Upper lobe of left lung (tissue), 6 donors: Measurements from ENCODE around the gene ALDH3A1. TPM values are rescaled to one million over a fixed set of nuclear protein-coding genes. Genes with fewer than 3 reads are reported as not detected.

Experiments
- ATAC-seq, 2 donors: fragments of 200-7000 bp; cut with Tn5 transposase; one replicate each; pipeline ENCODE4 v1.9.1; 2022; ENCODE audit warnings: mild to moderate bottlenecking in 2 of 2, moderate library complexity in 2 of 2; ENCODE audit not compliant: low FRiP score in 2 of 2
- DNase-seq, 2 donors: peaks; one replicate each; pipeline ENCODE4 v3.0.0-alpha.2; 2019 to 2020
- H3K27ac ChIP-seq, 4 donors: fragments of 200-600 bp; sonication (generic); one replicate each; pipeline ENCODE4 v1.5.1; 2016 to 2019
- H3K27me3 ChIP-seq, 4 donors: fragments of 200-600 bp; sonication (generic); one replicate each; pipeline ENCODE4 v1.5.1; 2017 to 2019
- H3K36me3 ChIP-seq, 4 donors: fragments of 200-600 bp; sonication (generic); one replicate each; pipeline ENCODE4 v1.5.1; 2016 to 2019
- H3K4me1 ChIP-seq, 4 donors: fragments of 200-600 bp; sonication (generic); one replicate each; pipeline ENCODE4 v1.5.1; 2018 to 2019
- H3K4me3 ChIP-seq, 4 donors: fragments of 200-600 bp; sonication (generic); one replicate each; pipeline ENCODE4 v1.5.1; 2017 to 2019; ENCODE audit warnings: mild to moderate bottlenecking in 2 of 4, moderate library complexity in 1 of 4
- H3K9me3 ChIP-seq, 4 donors: fragments of 200-600 bp; sonication (generic); one replicate each; pipeline ENCODE4 v1.5.1; 2018 to 2019
- CTCF ChIP-seq, 6 experiments: fragments of 450-650 bp in 4 of 6; fragments of 200-600 bp in 2 of 6; sonication (generic) in 2 of 6; IDR thresholded peaks; one replicate each; pipeline ENCODE4 v1.5.1; 2016 to 2019; ENCODE audit warnings: antibody characterized with exemption in 6 of 6
- EP300 ChIP-seq, 4 donors: sonication (generic); formaldehyde crosslinking; IDR thresholded peaks; one replicate each; pipeline ENCODE4 v1.5.1; 2017; ENCODE audit warnings: antibody characterized with exemption in 4 of 4, control low read depth in 2 of 4
- POLR2A ChIP-seq, 4 donors: fragments of 450-650 bp; IDR thresholded peaks; one replicate each; pipeline ENCODE4 v1.5.1; 2016 to 2017; ENCODE audit warnings: antibody characterized with exemption in 4 of 4, mild to moderate bottlenecking in 2 of 4
- POLR2AphosphoS5 ChIP-seq, 2 donors: sonication (generic); formaldehyde crosslinking; IDR thresholded peaks; one replicate each; pipeline ENCODE4 v1.5.1; 2017; ENCODE audit warnings: antibody characterized with exemption in 2 of 2
- WGBS, 2 donors: methylation state at CpG; one replicate each; pipeline ENCODE4 v1.1.5; 2017 to 2018; 5-methylcytosine and 5-hydroxymethylcytosine counted together
- total RNA-seq, 6 donors: library from RNA; depleted of rRNA in 4 of 6; stranded (reverse); fragments of >200 nt in 4 of 6; gene quantifications; one replicate each; pipeline versions ENCODE4 v1.1.0 to v1.2.1, GENCODE V29; 2016 to 2021
- donor health status: DM: no; HTN: no; CAD: no; lungs with moderate emphysema.
- donor health status: DM: no; HTN: yes; CAD: no; lungs with severe emphysema.

The ALDH3A1 gene
- total RNA-seq, 6 donors from 2014 or later: 2.4 to 72.8 (median 9.1) TPM

DNA sequence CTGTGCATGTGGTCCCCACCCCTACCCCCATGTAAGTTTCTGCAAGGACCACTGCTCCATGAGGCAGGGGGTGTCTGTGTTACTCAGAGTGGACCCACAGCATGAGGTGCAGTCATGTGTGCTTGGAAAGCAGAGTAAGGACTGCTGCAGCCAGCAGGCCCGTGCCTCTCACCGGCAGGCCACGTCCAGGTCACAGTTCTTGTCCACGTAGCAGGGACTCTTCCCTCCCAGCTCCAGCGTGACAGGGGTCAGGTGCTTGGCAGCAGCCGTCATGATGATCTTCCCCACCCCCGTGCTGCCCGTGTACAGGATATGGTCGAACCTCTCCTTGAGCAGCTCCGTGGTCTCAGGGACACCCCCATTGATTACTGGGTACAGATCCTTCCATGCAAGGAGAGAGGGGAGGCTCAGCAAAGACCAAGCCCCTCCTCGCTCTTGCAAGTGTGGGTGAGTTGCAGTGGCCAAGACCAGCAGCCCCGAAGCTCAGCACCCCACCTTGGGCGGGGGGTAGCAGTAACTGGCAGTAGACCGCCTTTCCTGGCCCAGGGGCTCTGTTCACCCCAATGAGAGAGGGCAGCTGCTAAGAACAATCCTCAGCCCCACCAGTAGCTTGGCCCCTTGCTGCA is 6.2 kb downstream of the ALDH3A1 start:
- H3K27me3 ChIP-seq: no peaks in the 10 kb centered on the region
- H3K9me3 ChIP-seq: no peaks in the 10 kb centered on the region
- no peak overlapping the region for H3K27ac ChIP-seq
- no peaks in the 10 kb centered on the region for H3K36me3 ChIP-seq
- DNase-seq (no peak), ATAC-seq (no peak)
- no peak overlapping the region for H3K4me3 ChIP-seq
- TF ChIP-seq EP300 (IDR thresholded peaks at IDR 0.05) (no peak), POLR2A (IDR thresholded peaks at IDR 0.05) (no peak), CTCF (IDR thresholded peaks at IDR 0.05) (no peak), POLR2AphosphoS5 (IDR thresholded peaks at IDR 0.05) (no peak)
- peaks cover 5 to 16% (median 13%) of the 10 kb centered on the region in 4 donors for H3K4me1 ChIP-seq
- WGBS, 2 donors: 67 to 85% methylated on average over 3 to 13 of the region's 14 CpGs

- Histone ChIP-seq H3K9me3 (no peaks in the 10 kb centered on the region), H3K4me1 (peaks cover 5 to 16% (median 13%) of the 10 kb centered on the region in 4 donors), H3K36me3 (no peaks in the 10 kb centered on the region), H3K4me3 (no peak overlapping the region), H3K27ac (no peak overlapping the region), H3K27me3 (no peaks in the 10 kb centered on the region)
- DNase-seq: no peak
- no peak for ATAC-seq
- WGBS, 2 donors: 86 to 93% methylated on average over 6 to 7 of the region's 7 CpGs
- no peak for TF ChIP-seq POLR2AphosphoS5 (IDR thresholded peaks at IDR 0.05)
- TF ChIP-seq CTCF (IDR thresholded peaks at IDR 0.05): no peak
- no peak for TF ChIP-seq POLR2A (IDR thresholded peaks at IDR 0.05)
- TF ChIP-seq EP300 (IDR thresholded peaks at IDR 0.05): no peak
These were observed 7.2 kb downstream of the ALDH3A1 start for GRCh38 chr17:19740933-19741332.

DNA sequence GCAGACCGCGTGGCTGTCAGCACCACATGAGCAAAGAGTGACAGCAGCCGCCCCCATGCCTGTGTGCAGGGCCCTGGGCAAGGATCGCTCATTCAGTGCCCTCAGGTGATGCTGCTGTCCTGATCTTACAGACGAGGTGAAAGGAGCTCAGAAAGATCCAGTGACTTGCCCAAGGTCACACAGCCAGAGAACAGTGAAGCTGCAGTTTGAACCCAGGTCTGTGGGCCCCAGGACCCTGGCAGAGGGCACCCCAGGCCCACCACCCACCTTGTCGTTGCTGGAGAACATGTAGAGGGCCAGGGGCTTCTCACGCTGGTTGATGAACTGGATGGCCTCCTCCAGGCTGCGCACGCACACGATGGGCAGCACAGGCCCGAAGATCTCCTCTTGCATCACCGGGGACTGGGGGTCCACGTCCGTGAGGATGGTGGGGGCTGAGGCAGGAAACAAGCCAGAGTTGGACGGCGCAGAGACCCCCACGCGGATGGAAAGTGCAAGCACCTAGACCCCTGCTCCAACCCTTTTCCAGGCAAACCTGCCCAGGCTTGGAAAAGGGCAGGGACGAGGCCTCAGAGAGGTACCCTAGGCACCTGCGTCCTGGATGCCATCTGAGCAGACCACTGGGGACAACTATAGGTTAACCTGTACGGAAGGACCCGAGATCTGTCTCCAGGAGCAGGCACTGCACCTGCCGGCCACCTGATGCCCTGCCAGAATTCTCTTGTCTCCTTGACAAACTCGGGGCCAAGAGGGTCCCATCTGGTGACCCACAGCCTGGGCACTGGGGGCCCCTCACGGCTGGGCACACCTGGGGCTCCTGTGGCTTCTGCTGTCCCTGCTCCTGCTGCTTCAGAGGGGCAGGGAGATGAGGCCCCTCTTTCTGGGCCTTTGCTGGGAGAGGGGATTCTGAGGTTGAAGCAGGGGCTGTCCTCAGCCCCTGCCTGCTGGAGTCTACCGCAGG is 8.6 kb downstream of the ALDH3A1 start:
- H3K27me3 ChIP-seq: no peaks in the 10 kb centered on the region
- no peaks in the 10 kb centered on the region for H3K9me3 ChIP-seq
- H3K4me1 ChIP-seq: peaks cover 0 to 4% (median 2%) of the 10 kb centered on the region in 4 donors
- TF ChIP-seq EP300 (IDR thresholded peaks at IDR 0.05) (no peak), CTCF (IDR thresholded peaks at IDR 0.05) (no peak), POLR2AphosphoS5 (IDR thresholded peaks at IDR 0.05) (no peak), POLR2A (IDR thresholded peaks at IDR 0.05) (no peak)
- no peak overlapping the region for H3K4me3 ChIP-seq
- no peak for DNase-seq
- no peaks in the 10 kb centered on the region for H3K36me3 ChIP-seq
- no peak for ATAC-seq
- no peak overlapping the region for H3K27ac ChIP-seq
- 87 to 88% methylated on average over 15 to 26 of the region's 26 CpGs for WGBS, 2 donors

GRCh38 chr17:19738757-19739156 is 9.3 kb downstream of the ALDH3A1 start:
- WGBS, 2 donors: 90 to 96% methylated on average over 5 to 9 of the region's 9 CpGs
- H3K4me1 ChIP-seq: no peaks in the 10 kb centered on the region
- ATAC-seq: no peak
- no peaks in the 10 kb centered on the region for H3K9me3 ChIP-seq
- H3K36me3 ChIP-seq: no peaks in the 10 kb centered on the region
- H3K27me3 ChIP-seq: no peaks in the 10 kb centered on the region
- TF ChIP-seq POLR2A (IDR thresholded peaks at IDR 0.05): no peak
- no peak for TF ChIP-seq POLR2AphosphoS5 (IDR thresholded peaks at IDR 0.05)
- TF ChIP-seq CTCF (IDR thresholded peaks at IDR 0.05): no peak
- no peak for TF ChIP-seq EP300 (IDR thresholded peaks at IDR 0.05)
- no peak overlapping the region for H3K4me3 ChIP-seq
- no peak overlapping the region for H3K27ac ChIP-seq
- DNase-seq: no peak
